Gastrocnemius medialis (tissue), 4 donors: ENCODE results near the gene SUPT3H.

ENCODE experiments used
- CTCF ChIP-seq, 5 experiments: fragments of 450-650 bp in 3 of 5; fragments of 200-600 bp in 2 of 5; sonication (generic) in 2 of 5; IDR thresholded peaks in 4 of 5; conservative IDR thresholded peaks in 1 of 5; 1 replicate in 4 of 5; 2 replicates in 1 of 5; pipeline ENCODE4 v1.5.1; 2016 to 2019; ENCODE audit warnings: antibody characterized with exemption in 5 of 5, mild to moderate bottlenecking in 3 of 5, moderate library complexity in 3 of 5
- POLR2A ChIP-seq, 2 donors: fragments of 450-650 bp; IDR thresholded peaks; one replicate each; pipeline ENCODE4 v1.6.1; 2017; ENCODE audit warnings: antibody characterized with exemption in 2 of 2, mild to moderate bottlenecking in 2 of 2, moderate library complexity in 2 of 2

GRCh38 chr6:45426251-45426650 is 48.5 kb upstream of the SUPT3H start:
- no peak for TF ChIP-seq CTCF (IDR thresholded peaks at IDR 0.05 in 4 of 5, conservative IDR thresholded peaks at IDR 0.05 in 1 of 5)
- no peak for TF ChIP-seq POLR2A (IDR thresholded peaks at IDR 0.05)
